ENCODE data around the gene SYNPR.
"Not testable (repeated sequence)": the region's sequence is repeated elsewhere in the genome, so short reads cannot be mapped to it uniquely, and the experiment has no call there.

The SYNPR gene

DNA sequence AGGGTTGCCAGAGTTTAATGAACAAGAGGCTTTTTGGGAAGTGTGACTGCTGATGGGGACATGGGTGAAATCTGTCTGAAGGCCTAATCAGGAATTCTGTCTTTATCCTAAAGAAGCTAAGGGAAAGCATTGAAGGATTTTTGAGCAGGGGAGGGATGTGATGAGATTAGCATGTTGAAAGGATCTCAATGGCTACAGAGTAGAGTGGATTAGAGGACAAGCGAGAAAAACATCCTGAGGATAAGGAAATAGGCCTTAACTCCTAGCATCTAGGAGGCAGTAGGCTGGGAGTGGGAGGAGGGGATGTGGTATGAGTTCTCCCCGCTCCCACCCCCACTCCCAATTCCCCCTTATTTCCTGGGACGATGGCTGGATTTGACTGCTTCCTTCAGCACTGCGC lies 339.3 kb downstream of the SYNPR start:
- DNase-seq (ENCODE audit: low read depth in 2 of 2), result no peak

DNA sequence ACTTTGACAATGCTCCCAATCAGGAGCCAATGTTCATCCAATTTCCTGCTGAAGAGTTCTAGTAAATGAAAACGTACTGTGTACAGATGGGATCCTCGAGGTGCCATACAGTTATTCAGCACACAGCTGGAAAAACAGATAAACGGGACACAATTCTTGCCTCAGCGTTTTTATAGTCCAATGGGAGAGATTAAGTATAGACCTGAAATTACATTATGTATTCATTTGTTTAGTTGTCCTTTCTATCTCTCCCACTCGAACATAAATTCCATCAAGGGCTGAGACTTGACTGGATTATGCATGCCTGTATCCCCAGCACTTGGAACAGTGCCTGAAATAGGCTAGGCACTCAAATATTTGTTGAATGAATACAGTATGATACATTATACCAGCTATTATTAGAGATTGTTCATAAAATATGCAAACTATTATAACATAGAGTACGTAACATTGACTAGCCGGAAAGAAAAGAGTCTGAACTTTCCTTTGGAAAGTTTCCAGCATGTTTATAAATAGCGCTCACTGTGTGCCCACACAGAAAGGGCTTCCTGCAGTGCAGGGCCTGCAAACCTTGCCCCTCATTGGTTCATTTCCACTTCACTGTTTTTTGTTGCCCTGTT lies 346.9 kb downstream of the SYNPR start:
- DNase-seq (ENCODE audit: low read depth in 2 of 2), result no peak

GRCh38 chr3:63631670-63632069 lies 353.6 kb downstream of the SYNPR start:
- DNase-seq (ENCODE audit: low read depth in 2 of 2), result no peak

GRCh38 chr3:63635186-63635585 lies 357.1 kb downstream of the SYNPR start:
- no peak for DNase-seq (ENCODE audit: low read depth in 2 of 2)

DNA sequence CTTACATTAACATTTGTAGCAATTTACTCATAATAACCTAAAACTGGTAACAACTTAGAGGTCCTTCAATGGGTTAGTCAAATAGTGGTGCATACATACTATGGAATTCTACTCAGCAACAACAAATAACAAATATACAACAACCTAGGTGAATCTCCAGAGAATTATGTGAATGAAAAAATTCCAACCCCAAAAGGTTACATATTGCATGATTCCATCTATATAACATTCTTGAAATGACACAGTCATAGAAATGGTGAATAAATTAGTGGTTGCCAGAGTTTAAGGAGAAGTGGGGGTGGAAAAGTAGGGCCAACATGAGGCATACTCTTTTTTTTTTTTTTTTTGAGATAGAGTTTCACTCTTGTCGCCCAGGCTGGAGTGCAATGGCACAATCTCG lies 361.7 kb downstream of the SYNPR start:
- DNase-seq (ENCODE audit: low read depth in 2 of 2), result no peak

DNA sequence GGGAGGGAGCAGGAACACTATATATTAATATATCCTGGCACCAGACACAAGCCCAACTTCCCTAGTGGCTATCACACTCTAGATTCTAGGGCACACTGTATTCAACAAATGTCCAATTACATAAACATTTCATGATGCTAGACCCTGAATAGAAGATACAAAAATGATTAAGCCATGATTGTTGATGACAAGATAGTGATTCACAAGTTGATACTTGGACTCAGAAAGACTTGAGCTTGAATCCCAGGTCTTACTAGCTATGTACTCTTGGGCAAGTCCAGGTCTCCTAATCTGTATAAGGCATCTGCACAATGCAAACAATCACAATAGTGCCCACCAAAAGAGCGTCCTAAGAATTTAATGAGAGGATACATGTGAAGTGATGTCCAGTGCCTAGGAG lies 364.4 kb downstream of the SYNPR start:
- no peak for DNase-seq (ENCODE audit: low read depth in 2 of 2)

GRCh38 chr3:63644212-63644797 lies 366.2 kb downstream of the SYNPR start:
- no peak for DNase-seq (ENCODE audit: low read depth in 2 of 2)

DNA sequence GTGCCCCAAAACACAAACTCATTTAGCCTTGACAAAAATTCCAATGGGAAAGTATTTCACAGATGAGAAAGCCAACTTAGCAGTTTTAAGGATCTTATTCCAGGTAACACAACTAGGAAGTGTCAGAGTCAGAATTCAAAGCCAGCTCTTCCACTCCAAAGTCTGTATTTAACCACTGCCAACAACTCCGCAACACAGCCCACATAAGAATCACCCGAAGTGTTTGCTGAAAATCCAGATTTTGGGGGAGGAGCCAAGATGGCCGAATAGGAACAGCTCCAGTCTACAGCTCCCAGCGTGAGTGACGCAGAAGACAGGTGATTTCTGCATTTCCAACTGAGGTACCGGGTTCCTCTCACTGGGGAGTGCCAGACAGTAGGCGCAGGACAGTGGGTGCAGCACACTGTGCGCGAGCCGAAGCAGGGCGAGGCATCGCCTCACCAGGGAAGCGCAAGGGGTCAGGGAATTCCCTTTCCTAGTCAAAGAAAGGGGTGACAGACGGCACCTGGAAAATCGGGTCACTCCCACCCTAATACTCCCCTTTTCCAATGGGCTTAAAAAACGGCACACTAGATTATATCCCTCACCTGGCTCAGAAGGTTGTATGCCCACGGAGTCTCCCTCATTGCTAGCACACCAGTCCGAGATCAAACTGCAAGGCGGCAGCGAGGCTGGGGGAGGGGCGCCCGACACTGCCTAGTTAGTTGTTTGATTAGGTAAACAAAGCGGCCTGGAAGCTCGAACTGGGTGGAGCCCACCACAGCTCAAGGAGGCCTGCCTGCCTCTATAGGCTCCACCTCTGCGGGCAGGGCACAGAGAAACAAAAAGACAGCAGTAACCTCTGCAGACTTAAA lies 367.0 kb downstream of the SYNPR start:
- not testable (repeated sequence) for DNase-seq (ENCODE audit: low read depth in 2 of 2)

GRCh38 chr3:63652066-63652725 lies 374.1 kb downstream of the SYNPR start, which contains the start of gene SNTN:
TSS of gene SNTN (plus strand) at chr3:63652675. CDS start at chr3:63652688, 13 bp downstream.
- no peak for DNase-seq (ENCODE audit: low read depth in 2 of 2)

GRCh38 chr3:63654211-63654610 lies 376.1 kb downstream of the SYNPR start:
- DNase-seq (ENCODE audit: low read depth in 2 of 2), result no peak

- DNase-seq (ENCODE audit: low read depth in 2 of 2), result no peak
Observed at GRCh38 chr3:63654931-63655330, 376.8 kb downstream of the SYNPR start.

DNA sequence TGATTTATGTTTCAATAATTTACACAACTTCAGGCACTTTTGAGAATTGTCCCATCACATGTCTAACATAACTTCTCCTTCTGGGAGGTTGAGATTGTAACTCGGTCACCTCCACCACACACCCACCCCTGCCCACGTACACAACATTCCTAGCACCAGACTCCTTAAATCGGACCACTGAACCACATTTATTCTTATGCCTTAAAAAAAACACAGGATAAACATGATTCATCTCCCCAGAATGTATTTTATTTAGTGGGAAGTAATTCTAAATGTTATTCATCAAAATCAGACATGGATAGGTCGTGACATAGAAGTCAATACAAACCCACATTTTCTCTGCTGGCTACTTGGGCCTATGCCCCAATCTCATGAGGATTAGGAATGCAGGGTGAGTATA lies 377.4 kb downstream of the SYNPR start:
- no peak for DNase-seq (ENCODE audit: low read depth in 2 of 2)

DNA sequence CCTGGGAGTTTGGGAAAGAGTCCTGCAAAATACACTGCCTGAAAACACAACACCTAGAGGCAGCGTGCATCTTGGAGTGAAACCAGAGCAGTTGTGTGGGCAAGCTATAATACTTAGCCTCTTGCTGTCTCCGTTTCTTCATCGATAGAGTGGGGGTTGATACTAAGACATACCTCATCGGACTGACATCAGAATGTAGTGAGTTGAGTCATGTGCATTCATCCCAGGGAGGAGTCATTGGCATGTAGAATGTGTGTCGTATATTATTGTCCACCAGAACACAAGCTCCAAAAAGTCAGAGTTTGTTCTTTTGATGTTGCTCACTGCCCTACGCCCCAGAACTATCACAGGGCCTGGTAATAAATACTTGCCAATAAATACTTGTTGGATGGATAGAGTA lies 378.7 kb downstream of the SYNPR start:
- DNase-seq (ENCODE audit: low read depth in 2 of 2), result no peak

DNA sequence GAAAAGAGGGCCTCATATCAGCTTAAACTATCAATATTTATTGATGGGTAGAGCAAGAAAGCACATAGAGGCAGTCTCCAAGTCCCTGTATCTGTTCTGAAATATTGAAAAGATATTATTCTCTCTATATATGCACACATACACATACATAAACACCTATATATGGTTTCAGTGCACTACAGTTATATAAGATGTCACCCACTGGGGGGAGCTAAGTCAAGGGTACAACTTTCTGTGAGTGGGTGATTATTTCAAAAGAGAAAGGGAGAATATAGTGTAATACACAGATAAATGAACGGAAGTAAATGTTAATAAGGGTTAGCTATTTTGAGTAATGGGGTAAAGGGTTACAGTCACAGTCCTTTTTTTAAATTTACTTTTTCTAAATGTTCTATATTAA lies 383.1 kb downstream of the SYNPR start:
- no peak for DNase-seq (ENCODE audit: low read depth in 2 of 2)

- DNase-seq (ENCODE audit: low read depth in 2 of 2), result no peak
Observed at GRCh38 chr3:63662011-63662410, 383.9 kb downstream of the SYNPR start.

GRCh38 chr3:63662500-63662899 lies 384.4 kb downstream of the SYNPR start:
- DNase-seq (ENCODE audit: low read depth in 2 of 2), result no peak

Data from stimulated activated CD8-positive, alpha-beta memory T cell treated with anti-CD3 and anti-CD28 coated beads, Interleukin-2, amount 100 ng/mL, for 1 hour (primary cell).